GM12892 (cell line): Measurements from ENCODE around the gene CRK.

Source experiments
- POLR2A ChIP-seq: IDR thresholded peaks from 2 replicates; pipeline ENCODE4 v1.6.1; 2011; ENCODE audit warnings: low read depth, low read length, control low read depth
- POLR2AphosphoS5 ChIP-seq: IDR thresholded peaks from 2 replicates; pipeline ENCODE4 v1.6.1; 2011; ENCODE audit warnings: low read depth, low read length, control low read depth

DNA sequence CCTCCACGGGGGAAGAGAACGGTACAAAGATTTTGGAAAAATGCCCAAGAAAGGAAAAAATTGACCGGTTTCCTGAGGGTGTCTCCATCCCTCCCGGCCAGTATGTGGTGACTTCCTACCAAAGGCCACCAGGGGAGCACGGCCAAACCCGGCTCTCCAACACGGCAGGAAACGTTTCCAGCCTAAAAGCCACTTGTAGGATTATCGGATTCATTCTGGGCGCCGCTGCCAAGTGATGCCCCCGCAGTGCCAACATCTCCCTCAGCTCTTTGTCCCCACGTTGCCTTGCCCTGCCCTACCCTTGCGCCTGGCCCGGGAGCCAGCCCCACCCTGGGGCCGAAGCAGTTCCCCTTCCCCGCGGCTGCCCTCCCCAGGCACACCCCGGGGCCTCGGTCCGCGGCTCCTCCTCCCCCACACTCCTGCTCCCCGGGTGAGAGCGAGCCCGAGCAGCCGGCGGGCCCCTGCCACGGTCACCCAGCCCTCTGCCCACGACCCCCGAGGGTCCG, 688 bp downstream of the CRK start:
- TF ChIP-seq POLR2A (no peak), POLR2AphosphoS5 (no peak; the same call in 1 of the 2 replicates)
